Fibroblast of lung (primary cell): ENCODE measurements around the gene DNAH5. TPM values are rescaled to one million over a fixed set of nuclear protein-coding genes. Genes with fewer than 3 reads are reported as not detected.
A peak's percentile ranks its signal among the peaks of the same experiment; 100 is the strongest.

Experiments
- DNase-seq, 2 donors: peaks; one replicate each; pipeline versions ENCODE4 v3.0.0 to v3.0.0-alpha.2; 2010; ENCODE audit warnings: low read depth in 2 of 2
- H2AFZ ChIP-seq: 2 replicates; pipeline ENCODE4 v1.5.1; 2012; ENCODE audit warnings: low read length, control low read depth, inconsistent platforms
- H3K27ac ChIP-seq: 2 replicates; pipeline ENCODE4 v1.5.1; 2011; ENCODE audit warnings: low read length, control low read depth; ENCODE audit not compliant: insufficient read depth
- H3K27me3 ChIP-seq: 2 replicates; pipeline ENCODE4 v1.5.1; 2011; ENCODE audit warnings: mild to moderate bottlenecking, low read length; ENCODE audit not compliant: control insufficient read depth, insufficient read depth
- H3K36me3 ChIP-seq: 2 replicates; pipeline ENCODE4 v1.5.1; 2011; ENCODE audit warnings: low read length; ENCODE audit not compliant: control insufficient read depth, insufficient read depth
- H3K4me1 ChIP-seq: 2 replicates; pipeline ENCODE4 v1.5.1; 2011; ENCODE audit warnings: low read length; ENCODE audit not compliant: control insufficient read depth, insufficient read depth; ENCODE audit errors: extremely low read depth
- H3K4me2 ChIP-seq: 2 replicates; pipeline ENCODE4 v1.5.1; 2011; ENCODE audit warnings: low read length, control low read depth; ENCODE audit not compliant: insufficient read depth; ENCODE audit errors: extremely low read depth
- H3K4me3 ChIP-seq, 4 experiments: fragments of 200-600 bp in 1 of 4; sonication (generic) in 1 of 4; replicated peaks in 1 of 4; 2 replicates each; pipeline ENCODE4 v1.5.1; 2011 to 2016; ENCODE audit warnings: low read length in 4 of 4, low read depth in 3 of 4, mild to moderate bottlenecking in 3 of 4, control low read depth in 2 of 4, inconsistent platforms in 1 of 4, mixed read lengths in 1 of 4; ENCODE audit not compliant: insufficient read depth in 1 of 4; ENCODE audit errors: control extremely low read depth in 1 of 4
- H3K79me2 ChIP-seq: 2 replicates; pipeline ENCODE4 v1.5.1; 2012; ENCODE audit warnings: mild to moderate bottlenecking, low read length, inconsistent platforms; ENCODE audit not compliant: control insufficient read depth, insufficient read depth
- H3K9ac ChIP-seq: 2 replicates; pipeline ENCODE4 v1.5.1; 2011; ENCODE audit warnings: mild to moderate bottlenecking, low read length, control low read depth; ENCODE audit not compliant: insufficient read depth
- H3K9me3 ChIP-seq: 2 replicates; pipeline ENCODE4 v1.5.1; 2012; ENCODE audit warnings: low read depth, low read length; ENCODE audit not compliant: control insufficient read depth, insufficient read depth
- H4K20me1 ChIP-seq: 2 replicates; pipeline ENCODE4 v1.5.1; 2011; ENCODE audit warnings: low read length; ENCODE audit not compliant: control insufficient read depth, insufficient read depth; ENCODE audit errors: extremely low read depth
- EZH2 ChIP-seq: IDR thresholded peaks from 2 replicates; pipeline ENCODE4 v1.5.1; 2012; ENCODE audit warnings: low read length, control low read depth, mild to moderate bottlenecking; ENCODE audit errors: missing control alignments
- polyA plus RNA-seq, 2 donors: library from polyadenylated mRNA; depleted of rRNA in 1 of 2; stranded (reverse) in 1 of 2; unstranded in 1 of 2; fragments of >200 nt; gene quantifications; 2 replicates each; pipeline ENCODE4 v1.2.1, GENCODE V29; 2011 to 2012; ENCODE audit warnings: missing spikeins in 1 of 2
- total RNA-seq: library from RNA; depleted of rRNA; stranded (reverse); fragments of >200 nt; gene quantifications from 2 replicates; pipeline ENCODE4 v1.2.1, GENCODE V29; 2014
- TF ChIP-seq, protein P1 (sequence below), 2 donors: IDR thresholded peaks in 1 of 2; conservative IDR thresholded peaks in 1 of 2; 1 replicate in 1 of 2; 2 replicates in 1 of 2; pipeline ENCODE4 v1.5.1; 2011 to 2012; ENCODE audit warnings: low read length in 2 of 2, control low read depth in 1 of 2, inconsistent platforms in 1 of 2, low read depth in 1 of 2, mild to moderate bottlenecking in 1 of 2

Gene DNAH5
- total and polyA plus RNA-seq, 2 donors (not counting 1 experiment from before 2014, with no cell fraction given), result 2.1 to 3.1 TPM

DNA sequence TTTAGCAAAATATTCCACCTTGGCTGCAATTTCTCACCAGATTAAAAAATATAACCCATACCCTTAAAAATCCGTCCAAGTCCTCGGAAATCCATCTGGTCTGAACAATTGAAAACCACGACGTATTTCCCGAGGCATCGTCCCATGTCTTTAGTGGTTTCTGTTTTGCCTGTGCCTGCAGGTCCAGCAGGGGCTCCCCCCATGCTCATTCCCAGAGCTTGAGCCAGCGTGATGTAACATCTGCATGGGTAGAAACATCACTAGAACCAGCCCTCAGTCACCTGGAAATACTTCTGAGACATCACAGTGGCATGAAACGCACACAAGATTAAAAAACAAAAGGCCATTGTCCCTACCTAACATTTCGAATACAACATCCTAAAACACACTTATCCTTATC, 114.0 kb downstream of the DNAH5 start:
- Histone ChIP-seq H3K79me2 (no peaks in the 10 kb centered on the region), H3K36me3 (no peaks in the 10 kb centered on the region), H4K20me1 (no peaks in the 10 kb centered on the region), H3K27ac (no peak overlapping the region), H3K4me1 (no peaks in the 10 kb centered on the region), H3K4me3 (no peak overlapping the region), H3K27me3 (no peaks in the 10 kb centered on the region), H3K4me2 (no peak overlapping the region), H2AFZ (no peak overlapping the region), H3K9me3 (no peaks in the 10 kb centered on the region), H3K9ac (no peak overlapping the region)
- TF ChIP-seq, protein P1, sequence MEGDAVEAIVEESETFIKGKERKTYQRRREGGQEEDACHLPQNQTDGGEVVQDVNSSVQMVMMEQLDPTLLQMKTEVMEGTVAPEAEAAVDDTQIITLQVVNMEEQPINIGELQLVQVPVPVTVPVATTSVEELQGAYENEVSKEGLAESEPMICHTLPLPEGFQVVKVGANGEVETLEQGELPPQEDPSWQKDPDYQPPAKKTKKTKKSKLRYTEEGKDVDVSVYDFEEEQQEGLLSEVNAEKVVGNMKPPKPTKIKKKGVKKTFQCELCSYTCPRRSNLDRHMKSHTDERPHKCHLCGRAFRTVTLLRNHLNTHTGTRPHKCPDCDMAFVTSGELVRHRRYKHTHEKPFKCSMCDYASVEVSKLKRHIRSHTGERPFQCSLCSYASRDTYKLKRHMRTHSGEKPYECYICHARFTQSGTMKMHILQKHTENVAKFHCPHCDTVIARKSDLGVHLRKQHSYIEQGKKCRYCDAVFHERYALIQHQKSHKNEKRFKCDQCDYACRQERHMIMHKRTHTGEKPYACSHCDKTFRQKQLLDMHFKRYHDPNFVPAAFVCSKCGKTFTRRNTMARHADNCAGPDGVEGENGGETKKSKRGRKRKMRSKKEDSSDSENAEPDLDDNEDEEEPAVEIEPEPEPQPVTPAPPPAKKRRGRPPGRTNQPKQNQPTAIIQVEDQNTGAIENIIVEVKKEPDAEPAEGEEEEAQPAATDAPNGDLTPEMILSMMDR (conservative IDR thresholded peaks at IDR 0.05 in 1 of 2, IDR thresholded peaks at IDR 0.05 in 1 of 2; ENCODE audit: low read depth in 1 of 2, low read length in 2 of 2), result no peak
- TF ChIP-seq EZH2, result no peak
- no peak for DNase-seq

DNA sequence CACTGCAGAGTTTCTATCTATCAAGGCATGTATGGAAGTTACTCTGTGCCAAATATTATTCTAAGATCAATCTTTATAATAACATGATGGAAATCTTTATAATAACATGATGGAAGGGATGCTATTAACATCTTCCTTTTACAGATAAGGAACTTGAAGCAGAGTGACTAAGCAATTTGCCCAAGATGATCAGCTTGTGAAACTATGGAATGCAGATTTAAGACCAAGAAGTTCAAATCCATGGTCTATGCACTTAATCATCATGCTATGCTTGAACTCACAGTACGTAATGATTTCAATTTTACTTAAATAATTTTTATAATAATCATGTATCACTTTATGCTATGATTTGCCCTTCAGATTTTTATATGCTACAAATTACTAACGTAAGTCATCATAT, 123.1 kb downstream of the DNAH5 start:
- H2AFZ ChIP-seq, result no peak overlapping the region
- DNase-seq, result peak in 1 of 2 donors; percentile 4
- H3K9ac ChIP-seq, result no peak overlapping the region
- no peak overlapping the region for H3K4me2 ChIP-seq
- no peaks in the 10 kb centered on the region for H4K20me1 ChIP-seq
- no peaks in the 10 kb centered on the region for H3K79me2 ChIP-seq
- no peak for TF ChIP-seq EZH2
- no peaks in the 10 kb centered on the region for H3K9me3 ChIP-seq
- no peak overlapping the region for H3K27ac ChIP-seq
- no peak overlapping the region for H3K4me3 ChIP-seq
- H3K4me1 ChIP-seq, result no peaks in the 10 kb centered on the region
- no peaks in the 10 kb centered on the region for H3K36me3 ChIP-seq
- no peaks in the 10 kb centered on the region for H3K27me3 ChIP-seq

DNA sequence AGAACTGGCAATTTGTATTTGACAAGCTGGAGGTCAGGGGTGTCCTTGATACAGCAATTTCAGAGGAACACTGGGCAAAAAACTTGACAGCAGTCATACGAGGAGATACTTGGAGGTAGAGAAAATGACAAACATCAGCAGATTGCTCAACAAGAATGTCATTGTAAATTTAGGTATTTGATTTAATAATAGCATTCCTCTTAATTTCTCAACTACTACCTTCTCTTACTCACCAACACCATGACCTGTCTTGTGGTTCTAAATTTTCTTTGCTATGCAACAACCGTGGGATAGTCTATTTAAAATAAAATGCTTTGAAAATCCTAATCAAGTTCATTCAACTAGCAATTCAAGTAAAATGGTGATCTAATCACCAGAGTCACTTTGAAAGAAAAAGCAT, 128.4 kb downstream of the DNAH5 start:
- Histone ChIP-seq H3K9ac (no peak overlapping the region), H3K9me3 (no peaks in the 10 kb centered on the region), H2AFZ (no peak overlapping the region), H3K27ac (no peak overlapping the region), H3K4me3 (no peak overlapping the region), H3K27me3 (no peaks in the 10 kb centered on the region), H3K36me3 (no peaks in the 10 kb centered on the region), H3K4me1 (no peaks in the 10 kb centered on the region), H4K20me1 (no peaks in the 10 kb centered on the region), H3K79me2 (no peaks in the 10 kb centered on the region), H3K4me2 (no peak overlapping the region)
- DNase-seq, result no peak
- no peak for TF ChIP-seq EZH2
- TF ChIP-seq, protein P1 (conservative IDR thresholded peaks at IDR 0.05 in 1 of 2, IDR thresholded peaks at IDR 0.05 in 1 of 2; ENCODE audit: low read depth in 1 of 2, low read length in 2 of 2), result no peak
